Loucy (cell line): ENCODE results near the gene APOC4.

Experiments
- EZH2phosphoT487 ChIP-seq: fragments of 200-600 bp; IDR thresholded peaks from 2 replicates; pipeline ENCODE4 v1.6.1; 2018; ENCODE audit warnings: antibody characterized with exemption, mild to moderate bottlenecking, moderate library complexity, borderline replicate concordance
- TF ChIP-seq, protein P1 (sequence below): fragments of 200-600 bp; sonication (generic); conservative IDR thresholded peaks from 2 replicates; pipeline ENCODE4 v1.5.1; 2014; ENCODE audit warnings: mild to moderate bottlenecking, antibody characterized with exemption, low read length

GRCh38 chr19:44958090-44958489 is 16.1 kb downstream of the APOC4 start:
- TF ChIP-seq, protein P1, sequence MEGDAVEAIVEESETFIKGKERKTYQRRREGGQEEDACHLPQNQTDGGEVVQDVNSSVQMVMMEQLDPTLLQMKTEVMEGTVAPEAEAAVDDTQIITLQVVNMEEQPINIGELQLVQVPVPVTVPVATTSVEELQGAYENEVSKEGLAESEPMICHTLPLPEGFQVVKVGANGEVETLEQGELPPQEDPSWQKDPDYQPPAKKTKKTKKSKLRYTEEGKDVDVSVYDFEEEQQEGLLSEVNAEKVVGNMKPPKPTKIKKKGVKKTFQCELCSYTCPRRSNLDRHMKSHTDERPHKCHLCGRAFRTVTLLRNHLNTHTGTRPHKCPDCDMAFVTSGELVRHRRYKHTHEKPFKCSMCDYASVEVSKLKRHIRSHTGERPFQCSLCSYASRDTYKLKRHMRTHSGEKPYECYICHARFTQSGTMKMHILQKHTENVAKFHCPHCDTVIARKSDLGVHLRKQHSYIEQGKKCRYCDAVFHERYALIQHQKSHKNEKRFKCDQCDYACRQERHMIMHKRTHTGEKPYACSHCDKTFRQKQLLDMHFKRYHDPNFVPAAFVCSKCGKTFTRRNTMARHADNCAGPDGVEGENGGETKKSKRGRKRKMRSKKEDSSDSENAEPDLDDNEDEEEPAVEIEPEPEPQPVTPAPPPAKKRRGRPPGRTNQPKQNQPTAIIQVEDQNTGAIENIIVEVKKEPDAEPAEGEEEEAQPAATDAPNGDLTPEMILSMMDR: no peak
- no peak for TF ChIP-seq EZH2phosphoT487
